Activated T-cell treated with anti-CD3 and anti-CD28 coated beads, Interleukin-2, amount 50 U/mL, for 24 hours (primary cell): ENCODE data around the gene PDZRN3.

ENCODE experiments used
- DNase-seq: peaks from one replicate; pipeline ENCODE4 v3.0.0-alpha.2; 2020
- H3K27ac Mint-ChIP-seq: 2 replicates; pipeline ENCODE4 v1.8.0; 2020; ENCODE audit warnings: mild to moderate bottlenecking, mixed read lengths
- H3K27me3 Mint-ChIP-seq: 2 replicates; pipeline ENCODE4 v1.8.0; 2020; ENCODE audit warnings: mixed read lengths
- H3K36me3 Mint-ChIP-seq: 2 replicates; pipeline ENCODE4 v1.8.0; 2020; ENCODE audit warnings: low read depth, mixed read lengths
- H3K4me1 Mint-ChIP-seq: 2 replicates; pipeline ENCODE4 v1.8.0; 2020; ENCODE audit warnings: low read depth, mixed read lengths
- H3K4me3 Mint-ChIP-seq: 2 replicates; pipeline ENCODE4 v1.8.0; 2020; ENCODE audit warnings: mild to moderate bottlenecking, moderate library complexity, mixed read lengths
- H3K9me3 Mint-ChIP-seq: 2 replicates; pipeline ENCODE4 v1.8.0; 2020; ENCODE audit warnings: mixed read lengths

PDZRN3 gene

DNA sequence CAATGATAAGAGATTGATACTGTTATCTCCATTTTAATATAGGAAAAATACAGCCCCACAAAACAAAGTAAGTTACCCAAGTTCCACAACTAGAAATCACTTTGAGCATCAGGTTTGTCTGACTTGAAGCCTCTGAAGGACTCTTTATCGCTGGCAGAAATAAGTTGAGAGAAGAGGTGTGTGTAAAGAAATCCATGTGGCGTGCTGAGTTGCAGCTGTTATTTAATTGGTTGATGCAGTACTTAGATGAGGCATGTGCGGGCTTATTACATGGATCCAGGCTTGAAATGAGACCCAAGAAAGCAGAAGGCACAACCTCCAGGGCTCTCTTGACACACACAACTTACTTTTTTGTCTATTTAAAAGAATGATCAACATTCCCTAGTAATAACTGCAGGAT, 221.3 kb downstream of the PDZRN3 start:
- peaks cover 3% of the 10 kb centered on the region for H3K27me3 Mint-ChIP-seq
- no peaks in the 10 kb centered on the region for H3K4me1 Mint-ChIP-seq
- no peaks in the 10 kb centered on the region for H3K9me3 Mint-ChIP-seq
- no peak overlapping the region for H3K27ac Mint-ChIP-seq
- H3K4me3 Mint-ChIP-seq, result no peak overlapping the region
- DNase-seq, result no peak
- H3K36me3 Mint-ChIP-seq, result no peaks in the 10 kb centered on the region

DNA sequence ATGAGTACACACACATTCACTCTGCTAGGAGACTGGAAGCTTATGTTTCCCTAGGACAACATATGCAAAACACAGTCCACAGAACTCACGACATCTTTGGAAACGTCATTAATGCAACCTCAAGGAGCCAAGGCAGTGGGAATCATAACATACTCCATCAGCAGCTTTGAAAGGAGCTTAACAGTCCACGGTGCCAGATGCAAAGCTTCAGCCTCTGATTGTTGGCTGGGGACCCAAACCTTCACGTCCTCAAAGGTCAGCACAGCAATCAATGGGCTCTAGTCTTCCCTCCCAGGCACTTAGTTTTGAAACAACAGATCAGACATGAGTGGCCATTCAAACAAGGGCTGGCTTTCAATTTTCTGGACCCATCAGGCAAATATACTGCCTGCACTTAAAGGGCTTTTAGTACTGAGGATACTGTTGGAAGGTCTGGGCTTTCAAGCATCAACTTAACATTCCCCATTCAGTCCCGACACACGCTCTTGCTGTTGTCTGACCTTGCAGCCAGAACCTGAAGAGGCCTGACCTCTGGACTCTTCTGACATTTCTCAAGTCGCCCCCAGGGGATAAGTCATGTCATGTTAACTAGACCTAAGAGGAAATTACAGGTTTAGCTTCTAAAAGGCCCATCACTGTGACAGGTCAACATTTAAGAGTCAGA, 223.0 kb downstream of the PDZRN3 start:
- no peaks in the 10 kb centered on the region for H3K36me3 Mint-ChIP-seq
- no peak overlapping the region for H3K27ac Mint-ChIP-seq
- H3K4me3 Mint-ChIP-seq, result no peak overlapping the region
- H3K4me1 Mint-ChIP-seq, result no peaks in the 10 kb centered on the region
- H3K9me3 Mint-ChIP-seq, result no peaks in the 10 kb centered on the region
- DNase-seq, result no peak
- H3K27me3 Mint-ChIP-seq, result no peaks in the 10 kb centered on the region

DNA sequence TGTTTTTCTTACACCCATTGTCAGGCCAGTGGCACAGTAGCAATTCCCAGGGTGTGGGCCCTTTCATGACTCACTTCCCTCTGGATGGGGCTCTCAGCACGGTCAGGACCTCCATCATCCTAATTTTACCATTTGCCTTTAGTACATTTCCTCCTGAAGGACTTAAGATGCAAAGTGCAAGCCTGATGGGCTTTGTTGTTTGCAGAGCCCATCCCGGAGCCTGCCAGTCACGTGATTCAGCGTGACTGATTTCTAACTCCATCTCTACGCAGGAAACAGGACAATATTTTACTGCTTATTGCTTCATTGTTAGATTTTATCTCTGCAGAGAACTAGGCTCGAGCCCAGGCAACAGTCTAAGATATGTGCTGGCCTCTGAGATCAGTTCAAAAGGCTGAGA, 223.7 kb downstream of the PDZRN3 start:
- Mint-ChIP-seq H3K4me3 (no peak overlapping the region), H3K27ac (no peak overlapping the region), H3K9me3 (no peaks in the 10 kb centered on the region), H3K4me1 (no peaks in the 10 kb centered on the region), H3K36me3 (no peaks in the 10 kb centered on the region), H3K27me3 (no peaks in the 10 kb centered on the region)
- no peak for DNase-seq

DNA sequence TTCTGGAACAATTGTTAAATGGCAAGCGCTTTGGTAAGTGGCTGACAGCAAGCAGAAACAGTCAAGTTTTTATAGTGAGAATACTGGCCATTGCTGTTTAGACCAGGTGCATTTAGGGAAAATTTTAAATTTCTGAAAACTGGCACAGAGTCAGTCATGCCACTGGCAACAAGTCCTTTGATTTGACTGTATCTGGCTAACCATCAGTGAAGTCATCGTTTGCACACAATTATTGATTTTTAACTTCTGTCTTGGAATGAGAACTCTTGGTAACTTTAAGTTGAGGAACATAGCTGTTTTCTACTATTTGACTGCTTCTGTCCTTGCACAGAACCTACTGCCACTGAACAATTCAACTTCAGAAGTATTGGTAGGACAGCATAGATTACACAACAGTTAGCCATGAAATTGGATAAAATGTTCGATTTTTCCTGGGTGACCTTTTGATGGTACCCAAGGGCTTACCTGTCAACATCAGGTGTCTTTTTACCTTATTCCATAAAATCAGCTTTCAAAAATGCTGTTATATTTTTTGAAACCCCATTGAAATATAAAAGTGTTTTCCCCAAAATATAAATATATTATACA, 225.0 kb downstream of the PDZRN3 start:
- Mint-ChIP-seq H3K4me1 (no peaks in the 10 kb centered on the region), H3K27ac (no peak overlapping the region), H3K9me3 (no peaks in the 10 kb centered on the region), H3K27me3 (no peaks in the 10 kb centered on the region), H3K36me3 (no peaks in the 10 kb centered on the region), H3K4me3 (no peak overlapping the region)
- DNase-seq, result no peak

DNA sequence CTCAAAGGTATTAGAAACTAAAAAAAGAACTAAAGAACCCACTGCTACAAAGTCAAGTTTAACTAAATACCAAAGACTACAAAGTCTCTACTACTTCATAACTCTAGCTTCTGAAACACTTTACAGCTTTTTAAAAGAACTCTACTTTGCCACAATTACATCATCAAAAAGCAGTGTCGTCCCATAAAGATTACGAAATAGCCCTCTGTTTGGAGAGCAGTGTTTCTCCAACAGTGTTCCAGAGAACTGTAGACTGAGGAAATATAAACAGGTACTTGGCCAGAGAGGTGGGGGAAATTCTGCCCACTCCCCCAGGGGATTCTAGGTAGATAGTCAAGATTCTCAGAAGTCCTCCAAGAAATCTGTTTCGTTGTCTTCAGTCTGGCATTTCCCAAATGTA, 225.6 kb downstream of the PDZRN3 start:
- no peak for DNase-seq
- Mint-ChIP-seq H3K36me3 (no peaks in the 10 kb centered on the region), H3K27ac (no peak overlapping the region), H3K4me1 (no peaks in the 10 kb centered on the region), H3K9me3 (no peaks in the 10 kb centered on the region), H3K4me3 (no peak overlapping the region), H3K27me3 (no peaks in the 10 kb centered on the region)

DNA sequence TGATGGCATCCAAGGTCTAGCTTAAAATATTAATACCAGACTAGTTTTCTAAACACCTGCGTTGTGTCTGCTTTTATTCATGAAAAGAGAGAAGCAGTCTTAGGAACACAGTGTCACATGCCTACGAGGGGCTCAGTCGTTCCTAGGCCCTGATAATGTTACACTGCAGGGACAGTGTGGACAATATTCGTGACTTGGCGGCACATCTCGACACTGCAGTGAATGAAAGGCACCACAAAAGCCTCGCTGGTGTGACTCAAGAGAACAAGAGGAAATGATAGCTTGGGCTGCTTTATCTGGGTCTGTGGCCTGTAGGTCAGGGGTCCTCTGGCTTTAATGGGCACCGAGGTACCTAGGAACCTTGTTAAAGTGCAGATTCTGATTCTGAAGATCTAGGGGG, 226.7 kb downstream of the PDZRN3 start:
- Mint-ChIP-seq H3K4me3 (no peak overlapping the region), H3K36me3 (no peaks in the 10 kb centered on the region), H3K9me3 (no peaks in the 10 kb centered on the region), H3K27me3 (no peaks in the 10 kb centered on the region), H3K27ac (no peak overlapping the region), H3K4me1 (no peaks in the 10 kb centered on the region)
- DNase-seq, result no peak

DNA sequence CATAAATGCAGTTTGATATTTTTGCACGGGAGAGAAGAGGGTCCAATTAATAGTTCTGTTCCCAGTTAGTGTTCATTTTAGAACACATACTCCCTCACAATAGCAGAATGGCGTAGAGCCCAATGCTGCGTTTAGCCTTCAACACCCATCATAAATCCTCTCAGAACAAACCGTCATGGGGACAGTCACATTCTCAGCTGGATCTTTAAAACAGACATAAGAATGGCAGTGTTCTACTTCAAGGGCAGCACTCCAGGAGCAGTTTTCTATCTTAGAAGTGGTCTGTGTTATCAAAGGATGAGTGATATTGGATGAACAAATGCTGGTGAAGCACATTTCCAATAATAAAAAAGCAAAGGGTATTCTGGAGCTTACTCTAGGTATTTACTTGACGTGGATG, 230.5 kb downstream of the PDZRN3 start:
- no peak overlapping the region for H3K4me3 Mint-ChIP-seq
- no peak for DNase-seq
- H3K27ac Mint-ChIP-seq, result no peak overlapping the region
- H3K9me3 Mint-ChIP-seq, result no peaks in the 10 kb centered on the region
- no peaks in the 10 kb centered on the region for H3K4me1 Mint-ChIP-seq
- no peaks in the 10 kb centered on the region for H3K36me3 Mint-ChIP-seq
- H3K27me3 Mint-ChIP-seq, result no peaks in the 10 kb centered on the region

DNA sequence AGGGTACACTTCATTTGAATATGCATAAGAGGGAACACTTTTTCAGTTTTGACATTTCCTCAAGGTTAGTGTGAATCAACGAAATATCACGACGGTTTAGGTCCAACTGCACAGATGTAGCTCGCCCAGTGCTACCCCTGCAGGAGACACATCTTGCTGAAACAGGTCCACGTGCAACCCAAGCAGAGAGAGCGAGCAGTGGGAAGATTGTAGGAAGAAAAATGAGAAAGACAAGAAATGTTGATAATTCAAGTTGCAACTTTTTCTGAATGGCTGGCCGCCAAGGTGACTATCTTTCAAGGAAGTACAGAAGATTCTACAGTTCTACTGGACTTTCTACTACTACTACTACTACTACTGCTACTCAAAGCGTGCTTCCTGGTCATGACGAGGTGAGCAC, 231.7 kb downstream of the PDZRN3 start:
- no peak for DNase-seq
- Mint-ChIP-seq H3K27ac (no peak overlapping the region), H3K4me3 (no peak overlapping the region), H3K27me3 (no peaks in the 10 kb centered on the region), H3K4me1 (no peaks in the 10 kb centered on the region), H3K9me3 (no peaks in the 10 kb centered on the region), H3K36me3 (no peaks in the 10 kb centered on the region)

DNA sequence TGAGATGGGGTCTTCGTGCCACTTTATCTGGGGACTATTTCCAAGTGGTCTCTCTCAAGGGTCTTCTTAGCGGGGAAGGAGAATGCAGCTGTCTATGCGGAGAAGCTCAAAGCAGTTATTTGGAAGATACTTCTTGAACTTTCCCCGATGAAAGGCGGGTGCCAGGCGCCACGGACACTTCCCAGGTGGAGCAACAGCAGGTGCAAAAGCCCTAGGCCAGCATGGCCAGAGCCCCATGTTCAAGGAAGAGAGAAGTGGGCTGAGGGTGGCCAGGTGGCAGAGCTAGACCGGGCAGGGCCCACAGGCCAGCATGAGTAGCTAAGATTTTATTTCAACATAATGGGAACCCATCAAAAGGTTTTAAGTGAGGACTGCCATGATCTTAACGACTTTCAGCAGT, 232.8 kb downstream of the PDZRN3 start:
- H3K9me3 Mint-ChIP-seq, result no peaks in the 10 kb centered on the region
- no peaks in the 10 kb centered on the region for H3K27me3 Mint-ChIP-seq
- H3K36me3 Mint-ChIP-seq, result no peaks in the 10 kb centered on the region
- no peak overlapping the region for H3K27ac Mint-ChIP-seq
- DNase-seq, result no peak
- no peaks in the 10 kb centered on the region for H3K4me1 Mint-ChIP-seq
- H3K4me3 Mint-ChIP-seq, result no peak overlapping the region

DNA sequence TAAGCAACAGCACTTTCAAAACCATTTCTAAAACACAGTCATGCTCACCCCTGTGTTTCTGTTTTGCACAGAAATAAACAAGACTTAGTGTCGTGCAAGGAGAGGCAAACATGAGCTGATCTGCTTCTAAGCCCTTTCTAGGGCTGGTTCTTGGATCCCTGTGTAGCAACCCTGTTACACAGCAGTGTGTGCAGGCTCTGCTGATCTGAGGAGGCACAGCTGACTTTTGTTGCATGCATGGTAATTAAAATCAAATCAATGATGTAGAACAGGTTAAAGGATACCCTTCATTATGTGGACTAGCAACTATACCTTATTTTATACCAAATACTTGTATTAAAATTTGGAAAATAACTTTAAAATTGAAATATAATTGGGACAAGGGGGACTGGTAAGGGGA, 234.8 kb downstream of the PDZRN3 start:
- H3K36me3 Mint-ChIP-seq, result no peaks in the 10 kb centered on the region
- no peaks in the 10 kb centered on the region for H3K4me1 Mint-ChIP-seq
- H3K27me3 Mint-ChIP-seq, result no peaks in the 10 kb centered on the region
- H3K4me3 Mint-ChIP-seq, result no peak overlapping the region
- no peaks in the 10 kb centered on the region for H3K9me3 Mint-ChIP-seq
- no peak overlapping the region for H3K27ac Mint-ChIP-seq
- no peak for DNase-seq

DNA sequence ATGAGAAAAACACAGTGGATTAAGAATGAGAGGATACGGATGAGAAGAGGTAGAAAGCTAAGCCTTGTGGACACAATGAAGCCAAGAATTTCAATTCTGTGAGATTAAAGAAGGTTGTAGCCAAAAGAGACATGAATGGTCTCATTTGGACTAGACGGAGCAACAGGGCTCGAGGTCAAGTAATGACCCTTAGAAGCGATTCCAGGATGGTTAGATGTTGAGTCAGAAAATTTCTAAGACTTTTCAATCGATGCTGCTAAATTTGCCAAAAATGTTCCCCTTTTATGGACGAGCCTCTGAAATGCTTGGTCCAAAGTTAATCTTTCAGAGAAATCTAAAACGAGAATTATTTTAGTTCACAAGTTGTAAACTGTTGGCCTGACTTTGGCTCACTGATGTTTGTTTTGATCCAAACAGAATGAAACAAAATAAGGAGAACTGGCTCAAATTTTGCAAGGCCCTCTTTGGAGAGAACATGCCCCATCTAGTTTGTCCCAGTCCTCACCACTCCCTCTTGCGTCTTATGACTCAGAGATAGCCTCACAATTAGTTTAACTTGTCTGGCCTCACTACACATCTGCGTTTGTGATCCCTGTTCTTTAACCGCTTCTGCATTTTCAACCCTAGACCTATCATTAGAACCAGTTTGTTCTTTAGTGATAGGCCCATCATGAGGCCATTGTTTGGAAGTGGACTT, 235.5 kb downstream of the PDZRN3 start:
- no peaks in the 10 kb centered on the region for H3K36me3 Mint-ChIP-seq
- H3K9me3 Mint-ChIP-seq, result no peaks in the 10 kb centered on the region
- no peak for DNase-seq
- H3K4me3 Mint-ChIP-seq, result no peak overlapping the region
- no peak overlapping the region for H3K27ac Mint-ChIP-seq
- no peaks in the 10 kb centered on the region for H3K4me1 Mint-ChIP-seq
- no peaks in the 10 kb centered on the region for H3K27me3 Mint-ChIP-seq

DNA sequence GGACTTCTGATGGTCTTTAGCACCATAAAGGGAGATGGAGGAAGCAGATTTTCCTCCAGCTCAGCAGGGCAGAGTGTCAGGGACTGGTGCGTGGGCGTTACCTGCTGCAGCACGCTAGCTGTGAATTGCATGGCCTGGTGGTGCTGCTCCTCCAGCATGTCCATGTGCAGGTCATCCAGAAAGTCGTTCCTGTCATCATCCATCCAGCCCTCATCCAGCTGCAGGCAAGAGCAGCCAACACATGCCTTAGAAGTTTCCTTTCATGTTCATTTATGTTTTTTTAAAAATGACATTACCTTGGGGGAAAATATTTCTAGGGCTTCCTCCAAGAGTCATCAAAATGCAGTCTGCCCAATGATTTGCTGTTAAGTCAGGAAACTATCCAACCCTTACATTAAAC, 239.2 kb downstream of the PDZRN3 start:
- H3K4me1 Mint-ChIP-seq, result no peaks in the 10 kb centered on the region
- no peak overlapping the region for H3K27ac Mint-ChIP-seq
- H3K27me3 Mint-ChIP-seq, result no peaks in the 10 kb centered on the region
- H3K4me3 Mint-ChIP-seq, result no peak overlapping the region
- no peak for DNase-seq
- peaks cover 4% of the 10 kb centered on the region for H3K9me3 Mint-ChIP-seq
- H3K36me3 Mint-ChIP-seq, result no peaks in the 10 kb centered on the region

DNA sequence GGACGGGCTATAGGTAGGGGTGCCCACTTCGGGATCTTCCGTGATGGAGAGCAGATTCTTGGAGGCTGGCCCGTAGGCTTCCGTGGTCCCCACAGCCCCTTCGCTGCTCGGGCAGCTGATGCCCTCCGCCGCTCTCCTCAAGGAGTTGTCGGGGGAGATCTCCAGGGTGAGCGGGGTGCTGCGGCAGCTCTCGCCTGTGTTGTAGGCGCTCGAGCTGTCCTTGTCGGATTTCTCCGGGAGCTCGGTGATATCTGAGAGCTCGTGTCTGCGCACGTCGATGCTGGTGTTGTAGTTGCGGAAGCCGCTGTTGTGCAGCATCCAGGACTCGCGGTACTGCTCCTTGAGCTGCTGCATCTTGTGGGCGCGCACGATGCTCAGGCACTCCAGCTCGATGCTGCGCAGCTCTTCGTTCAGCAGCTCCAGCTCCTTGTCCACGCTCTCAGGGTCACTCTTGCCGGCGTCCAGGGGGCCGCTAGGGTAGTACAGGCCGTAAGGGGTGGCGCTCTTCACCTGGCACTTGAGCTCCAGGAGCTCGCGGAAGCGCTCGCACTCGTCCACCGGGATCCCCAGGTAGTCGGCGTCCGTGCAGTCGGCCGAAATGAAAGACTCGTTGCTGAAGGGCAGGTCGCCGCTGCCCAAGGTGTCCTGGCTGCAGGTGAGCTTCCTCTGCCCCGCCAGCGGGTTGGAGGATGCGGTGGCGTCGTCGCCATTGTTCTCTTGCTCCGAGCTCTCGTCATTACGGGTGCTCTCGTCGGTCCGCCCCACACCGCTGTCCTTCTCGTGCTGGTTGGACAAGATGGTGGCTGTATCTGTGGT, 240.4 kb downstream of the PDZRN3 start:
- DNase-seq, result no peak
- Mint-ChIP-seq H3K27me3 (no peaks in the 10 kb centered on the region), H3K27ac (no peak overlapping the region), H3K9me3 (peaks cover 4% of the 10 kb centered on the region), H3K4me1 (no peaks in the 10 kb centered on the region), H3K36me3 (no peaks in the 10 kb centered on the region), H3K4me3 (no peak overlapping the region)

DNA sequence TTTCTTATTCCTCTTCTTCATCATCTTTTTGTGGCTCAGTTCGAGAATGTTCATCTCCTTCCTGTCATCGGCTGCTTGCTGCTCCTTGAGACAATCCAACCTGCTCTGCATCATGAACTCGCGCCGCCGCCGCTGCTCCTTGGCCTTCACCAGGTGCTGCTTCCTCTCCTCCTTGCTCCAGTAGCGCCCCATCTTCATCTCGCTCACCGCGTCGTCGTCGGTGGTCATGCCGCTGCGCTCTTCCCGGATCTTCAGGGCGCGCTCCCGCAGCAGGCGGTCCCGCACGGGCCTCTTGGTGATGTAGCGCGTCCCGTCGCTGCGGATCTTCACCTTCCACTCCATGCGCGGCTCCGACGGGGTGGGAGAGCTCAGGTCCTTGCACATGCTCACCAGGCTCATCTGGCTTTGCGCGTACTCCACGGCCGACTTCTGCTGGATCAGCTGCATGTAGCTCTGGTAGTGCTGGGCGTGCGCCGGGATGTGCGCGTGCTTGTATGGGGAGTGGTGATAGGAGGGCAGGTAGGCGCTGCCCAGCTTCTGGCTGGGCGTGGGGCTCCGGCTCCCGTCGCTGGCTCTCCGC, 241.2 kb downstream of the PDZRN3 start:
- Mint-ChIP-seq H3K4me1 (no peaks in the 10 kb centered on the region), H3K4me3 (no peak overlapping the region), H3K27me3 (no peaks in the 10 kb centered on the region), H3K9me3 (peaks cover 4% of the 10 kb centered on the region), H3K27ac (no peak overlapping the region), H3K36me3 (no peaks in the 10 kb centered on the region)
- no peak for DNase-seq
